Body of pancreas (tissue), 4 donors: ENCODE data around the gene FLT3.
A peak's percentile ranks its signal among the peaks of the same experiment; 100 is the strongest.

Experiments used
- CTCF ChIP-seq, 7 experiments: fragments of 450-650 bp in 4 of 7; fragments of 200-600 bp in 3 of 7; sonication (generic) in 3 of 7; IDR thresholded peaks; one replicate each; pipeline ENCODE4 v1.5.1; 2016 to 2019; ENCODE audit warnings: antibody characterized with exemption in 7 of 7
- POLR2A ChIP-seq, 3 donors: fragments of 450-650 bp; IDR thresholded peaks; one replicate each; pipeline ENCODE4 v1.6.1; 2016; ENCODE audit warnings: antibody characterized with exemption in 3 of 3, mild to moderate bottlenecking in 2 of 3

DNA sequence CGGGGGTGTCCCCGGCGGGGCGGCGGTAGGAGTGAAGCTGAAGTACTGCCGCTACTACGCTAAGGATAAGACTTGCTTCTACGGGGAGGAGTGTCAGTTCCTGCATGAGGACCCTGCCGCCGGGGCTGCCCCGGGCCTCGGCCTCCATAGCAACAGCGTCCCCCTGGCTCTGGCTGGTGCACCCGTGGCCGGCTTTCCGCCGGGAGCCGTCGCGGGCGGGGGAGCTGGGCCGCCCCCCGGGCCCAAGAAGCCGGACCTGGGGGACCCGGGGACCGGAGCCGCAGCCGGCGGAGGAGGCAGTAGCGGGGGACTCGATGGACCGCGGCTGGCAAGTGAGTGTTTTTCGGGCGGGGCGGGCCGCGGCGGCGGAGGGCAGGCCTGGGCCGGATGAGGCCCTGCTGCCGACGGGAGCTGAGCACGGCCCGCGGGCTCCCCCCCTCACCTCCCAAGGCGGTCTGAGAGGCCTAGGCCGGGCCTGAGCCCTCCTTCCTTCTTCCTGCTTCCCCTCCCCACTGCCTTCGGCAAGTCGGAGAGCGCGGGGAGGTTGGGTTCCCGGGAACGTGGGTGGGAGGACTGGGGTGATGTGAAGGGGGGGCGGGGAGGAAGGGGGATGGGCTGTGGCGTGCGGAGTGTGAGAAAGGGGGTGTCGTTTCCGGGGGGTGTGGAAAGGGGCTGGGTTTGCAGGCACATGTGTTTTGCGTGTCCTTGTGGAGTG is 38.5 kb upstream of the FLT3 start:
- TF ChIP-seq CTCF (IDR thresholded peaks at IDR 0.05) (no peak), POLR2A (IDR thresholded peaks at IDR 0.05) (peak; percentile 70 to 85 (median 79))
